Mesenchymal stem cell (in vitro differentiated cells and primary cell): ENCODE measurements around the gene HK3.
A peak's percentile ranks its signal among the peaks of the same experiment; 100 is the strongest.

ENCODE experiments used
- DNase-seq: peaks from one replicate; pipeline ENCODE4 v3.0.0-alpha.2; 2013
- H2AFZ ChIP-seq: one replicate; pipeline ENCODE4 v1.6.1; 2013; ENCODE audit warnings: low read depth, mild to moderate bottlenecking, control low read depth, inconsistent platforms, low read length, moderate library complexity
- H2AK5ac ChIP-seq: 2 replicates; pipeline ENCODE4 v1.6.1; 2013; ENCODE audit warnings: low read length, moderate library complexity, mild to moderate bottlenecking, inconsistent platforms; ENCODE audit not compliant: severe bottlenecking
- H2BK120ac ChIP-seq: one replicate; pipeline ENCODE4 v1.6.1; 2013; ENCODE audit warnings: low read depth, mild to moderate bottlenecking, inconsistent platforms, low read length, moderate library complexity
- H2BK12ac ChIP-seq, 2 experiments: one replicate each; pipeline ENCODE4 v1.6.1; 2013; ENCODE audit warnings: inconsistent platforms in 2 of 2, low read length in 2 of 2, mild to moderate bottlenecking in 2 of 2, moderate library complexity in 2 of 2, control low read depth in 1 of 2
- H2BK15ac ChIP-seq: one replicate; pipeline ENCODE4 v1.6.1; 2013; ENCODE audit warnings: mild to moderate bottlenecking, low read depth, inconsistent platforms; ENCODE audit not compliant: poor library complexity, severe bottlenecking
- H2BK5ac ChIP-seq: 2 replicates; pipeline ENCODE4 v1.6.1; 2013; ENCODE audit warnings: low read depth, mild to moderate bottlenecking, low read length, control low read depth, inconsistent platforms; ENCODE audit not compliant: poor library complexity, severe bottlenecking
- H3K14ac ChIP-seq, 2 experiments: one replicate each; pipeline ENCODE4 v1.6.1; 2013; ENCODE audit warnings: inconsistent platforms in 2 of 2, low read length in 2 of 2, control low read depth in 1 of 2, mild to moderate bottlenecking in 1 of 2, moderate library complexity in 1 of 2
- H3K18ac ChIP-seq, 2 experiments: one replicate each; pipeline ENCODE4 v1.6.1; 2013; ENCODE audit warnings: inconsistent platforms in 2 of 2, low read length in 2 of 2, control low read depth in 1 of 2, low read depth in 1 of 2, mild to moderate bottlenecking in 1 of 2
- H3K23ac ChIP-seq, 2 experiments: one replicate each; pipeline ENCODE4 v1.6.1; 2013; ENCODE audit warnings: inconsistent platforms in 2 of 2, low read length in 2 of 2, mild to moderate bottlenecking in 2 of 2, moderate library complexity in 2 of 2, control low read depth in 1 of 2
- H3K27ac ChIP-seq: 2 replicates; pipeline ENCODE4 v1.5.1; 2013; ENCODE audit warnings: mild to moderate bottlenecking, moderate library complexity, low read length, control low read depth, inconsistent platforms; ENCODE audit not compliant: poor library complexity, severe bottlenecking
- H3K27me3 ChIP-seq, 2 experiments: 2 replicates each; pipeline versions ENCODE4 v1.6.1 to v1.7.0; 2013; ENCODE audit warnings: low read length in 2 of 2, mild to moderate bottlenecking in 2 of 2, moderate library complexity in 2 of 2, control low read depth in 1 of 2, inconsistent platforms in 1 of 2; ENCODE audit not compliant: control insufficient read depth in 1 of 2, insufficient read depth in 1 of 2
- H3K36me3 ChIP-seq, 2 experiments: 2 replicates each; pipeline versions ENCODE4 v1.6.1 to v1.7.0; 2013; ENCODE audit warnings: low read length in 2 of 2, control low read depth in 1 of 2, inconsistent platforms in 1 of 2, low read depth in 1 of 2, mild to moderate bottlenecking in 1 of 2; ENCODE audit not compliant: insufficient read depth in 2 of 2, control insufficient read depth in 1 of 2
- H3K4ac ChIP-seq, 2 experiments: one replicate each; pipeline ENCODE4 v1.6.1; 2013; ENCODE audit warnings: inconsistent platforms in 2 of 2, low read length in 2 of 2, mild to moderate bottlenecking in 2 of 2, moderate library complexity in 2 of 2, control low read depth in 1 of 2, low read depth in 1 of 2
- H3K4me1 ChIP-seq: 2 replicates; pipeline ENCODE4 v1.6.1; 2013; ENCODE audit warnings: low read depth, low read length, control low read depth; ENCODE audit not compliant: control insufficient read depth, insufficient read depth
- H3K4me2 ChIP-seq: 2 replicates; pipeline ENCODE4 v1.6.1; 2013; ENCODE audit warnings: low read length, mild to moderate bottlenecking, inconsistent platforms; ENCODE audit not compliant: poor library complexity, severe bottlenecking
- H3K4me3 ChIP-seq, 2 experiments: 2 replicates each; pipeline versions ENCODE4 v1.5.1 to v1.7.0; 2013; ENCODE audit warnings: low read length in 2 of 2, mild to moderate bottlenecking in 2 of 2, control low read depth in 1 of 2, low read depth in 1 of 2; ENCODE audit not compliant: insufficient read depth in 1 of 2
- H3K79me1 ChIP-seq: replicated peaks from 2 replicates; pipeline ENCODE4 v1.6.1; 2013; ENCODE audit warnings: mild to moderate bottlenecking, control low read depth, low read length, inconsistent platforms; ENCODE audit not compliant: poor library complexity, severe bottlenecking
- H3K9ac ChIP-seq: 2 replicates; pipeline ENCODE4 v1.7.0; 2013; ENCODE audit warnings: mild to moderate bottlenecking, low read length, moderate library complexity
- H3K9me3 ChIP-seq: 2 replicates; pipeline ENCODE4 v1.7.0; 2013; ENCODE audit warnings: mild to moderate bottlenecking, low read length; ENCODE audit not compliant: control insufficient read depth
- H4K8ac ChIP-seq: one replicate; pipeline ENCODE4 v1.6.1; 2013; ENCODE audit warnings: inconsistent platforms, mild to moderate bottlenecking, low read length, moderate library complexity
- H4K91ac ChIP-seq: one replicate; pipeline ENCODE4 v1.6.1; 2013; ENCODE audit warnings: mild to moderate bottlenecking, low read length, inconsistent platforms
- WGBS: methylation state at CpG from one replicate; pipeline ENCODE4 v1.1.7; 2013; ENCODE audit warnings: mixed read lengths; 5-methylcytosine and 5-hydroxymethylcytosine counted together

The HK3 gene

DNA sequence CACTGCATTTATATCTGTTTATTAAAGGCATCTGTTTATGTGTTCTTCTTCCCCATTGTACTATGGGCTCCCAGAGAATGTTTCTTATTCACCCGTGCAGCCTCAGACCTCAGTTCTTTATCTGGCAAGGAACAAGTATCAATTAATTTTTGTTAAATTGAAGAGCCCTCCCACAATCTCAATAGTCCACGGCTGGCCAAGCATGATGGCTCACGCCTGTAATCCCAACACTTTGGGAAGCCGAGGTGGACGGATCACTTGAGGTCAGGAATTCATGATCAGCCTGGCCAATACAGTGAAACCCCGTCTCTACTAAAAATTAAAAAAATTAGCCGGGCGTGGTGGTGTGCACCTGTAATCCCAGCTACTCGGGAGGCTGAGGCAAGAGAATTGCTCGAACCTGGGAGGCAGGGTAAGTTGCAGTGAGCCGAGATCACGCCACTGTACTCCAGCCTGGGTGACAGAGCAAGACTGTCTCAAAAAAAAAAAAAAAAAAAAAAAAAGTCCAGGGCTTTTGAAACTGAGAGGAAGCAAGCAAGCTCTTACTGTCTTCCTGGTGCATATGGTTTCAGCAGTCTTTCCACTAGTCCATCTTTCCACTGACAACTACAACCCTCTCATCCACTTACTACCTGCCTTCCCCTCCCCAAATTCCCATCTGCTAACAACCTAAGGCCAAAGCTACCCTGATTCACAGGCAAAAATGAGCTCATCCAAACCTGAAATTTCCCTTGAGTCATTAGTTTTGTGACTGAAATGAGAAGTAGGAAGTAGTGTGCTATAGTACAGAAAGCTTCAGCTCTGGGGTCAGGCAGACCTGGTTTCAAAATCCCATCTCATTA lies 2.3 kb upstream of the HK3 start:
- peaks cover 0 to 1% of the 10 kb centered on the region in 2 experiments for H3K27me3 ChIP-seq
- H3K18ac ChIP-seq = no peak overlapping the region
- H3K23ac ChIP-seq = no peak overlapping the region
- no peak overlapping the region for H3K4me3 ChIP-seq
- no peak overlapping the region for H2BK5ac ChIP-seq
- H3K4me1 ChIP-seq = peaks cover 21% of the 10 kb centered on the region
- no peak for DNase-seq
- H3K27ac ChIP-seq = peak overlapping the region; percentile 96
- H2BK120ac ChIP-seq = no peak overlapping the region
- H2AK5ac ChIP-seq = peak overlapping the region; percentile 33
- H3K79me1 ChIP-seq = no peaks in the 10 kb centered on the region
- no peak overlapping the region for H2BK15ac ChIP-seq
- WGBS = 97% methylated on average over 12 of the region's 12 CpGs
- H2AFZ ChIP-seq = no peak overlapping the region
- no peak overlapping the region for H3K4ac ChIP-seq
- no peak overlapping the region for H3K4me2 ChIP-seq
- H3K14ac ChIP-seq = no peak overlapping the region
- no peak overlapping the region for H3K9ac ChIP-seq
- H2BK12ac ChIP-seq = no peak overlapping the region
- no peak overlapping the region for H4K91ac ChIP-seq
- H4K8ac ChIP-seq = no peak overlapping the region
- peaks cover 13 to 54% of the 10 kb centered on the region in 2 experiments for H3K36me3 ChIP-seq
- H3K9me3 ChIP-seq = no peaks in the 10 kb centered on the region

- no peak overlapping the region for H2BK120ac ChIP-seq
- no peak overlapping the region for H3K9ac ChIP-seq
- no peak for DNase-seq
- H2AK5ac ChIP-seq = peak overlapping the region; percentile 85
- no peak overlapping the region for H4K91ac ChIP-seq
- H3K4ac ChIP-seq = no peak overlapping the region
- H2AFZ ChIP-seq = no peak overlapping the region
- H3K4me3 ChIP-seq = no peak overlapping the region
- 96% methylated on average over 4 of the region's 7 CpGs for WGBS
- no peak overlapping the region for H4K8ac ChIP-seq
- no peaks in the 10 kb centered on the region for H3K79me1 ChIP-seq
- no peak overlapping the region for H3K18ac ChIP-seq
- no peak overlapping the region for H2BK5ac ChIP-seq
- no peak overlapping the region for H3K14ac ChIP-seq
- peak overlapping the region; percentile 96 for H3K27ac ChIP-seq
- H3K23ac ChIP-seq = no peak overlapping the region
- H3K36me3 ChIP-seq = peaks cover 13 to 48% of the 10 kb centered on the region in 2 experiments
- H3K27me3 ChIP-seq = peaks cover 0 to 5% of the 10 kb centered on the region in 2 experiments
- no peak overlapping the region for H2BK12ac ChIP-seq
- peaks cover 19% of the 10 kb centered on the region for H3K4me1 ChIP-seq
- no peak overlapping the region for H3K4me2 ChIP-seq
- no peak overlapping the region for H2BK15ac ChIP-seq
- no peaks in the 10 kb centered on the region for H3K9me3 ChIP-seq
Observed at GRCh38 chr5:176900780-176901204, 1.6 kb upstream of the HK3 start.

DNA sequence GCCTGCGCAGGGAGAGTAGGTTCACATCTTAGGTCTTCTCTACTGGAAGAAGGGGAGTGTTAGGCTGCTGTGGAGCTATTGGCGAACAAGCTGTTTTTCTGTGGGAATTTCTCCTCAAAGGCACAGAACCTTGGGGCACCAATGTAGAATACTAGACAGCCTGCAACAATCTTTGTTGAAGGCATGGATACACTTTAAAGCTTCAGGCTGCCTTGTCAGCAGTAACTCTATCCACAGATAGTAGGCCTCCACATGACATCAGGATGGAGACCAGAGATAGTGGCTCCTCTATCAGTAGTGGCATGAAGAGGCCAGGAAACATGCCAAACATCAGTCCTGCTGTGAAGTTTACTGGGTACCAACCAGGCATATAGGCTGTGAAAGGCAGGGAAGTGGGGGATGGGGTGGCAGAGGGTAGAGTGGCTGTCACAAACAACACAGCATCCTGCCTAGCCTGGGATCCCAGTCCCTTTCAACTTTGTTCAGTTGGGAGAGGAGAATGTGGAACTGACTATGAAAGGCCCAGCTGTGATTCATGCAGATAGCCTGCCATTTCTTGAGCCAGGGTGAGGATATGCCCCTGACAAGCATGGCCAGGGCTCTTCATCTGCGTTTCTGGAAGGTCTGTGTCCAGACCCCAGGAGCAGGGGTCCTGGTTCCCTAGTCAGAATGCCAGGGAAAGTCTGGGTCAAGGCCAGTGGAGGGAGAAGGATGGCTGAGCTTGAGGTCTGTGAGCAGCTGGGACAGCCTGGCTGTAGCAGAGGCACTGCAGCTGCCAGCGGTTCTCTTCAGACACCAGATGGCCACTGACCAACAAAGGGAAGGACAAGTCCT lies 1.0 kb upstream of the HK3 start:
- no peak overlapping the region for H3K27ac ChIP-seq
- H3K23ac ChIP-seq = no peak overlapping the region
- WGBS = 98% methylated on average over 4 of the region's 4 CpGs
- H3K18ac ChIP-seq = no peak overlapping the region
- no peak overlapping the region for H2BK15ac ChIP-seq
- H4K8ac ChIP-seq = no peak overlapping the region
- no peak overlapping the region for H3K4me3 ChIP-seq
- H2AFZ ChIP-seq = no peak overlapping the region
- H3K4ac ChIP-seq = no peak overlapping the region
- H4K91ac ChIP-seq = no peak overlapping the region
- H3K79me1 ChIP-seq = no peaks in the 10 kb centered on the region
- peaks cover 0 to 5% of the 10 kb centered on the region in 2 experiments for H3K27me3 ChIP-seq
- peak overlapping the region; percentile 85 for H2AK5ac ChIP-seq
- H2BK120ac ChIP-seq = no peak overlapping the region
- no peak for DNase-seq
- no peak overlapping the region for H3K9ac ChIP-seq
- no peaks in the 10 kb centered on the region for H3K9me3 ChIP-seq
- no peak overlapping the region for H2BK5ac ChIP-seq
- H3K14ac ChIP-seq = no peak overlapping the region
- H3K4me1 ChIP-seq = peaks cover 19% of the 10 kb centered on the region
- H2BK12ac ChIP-seq = no peak overlapping the region
- H3K36me3 ChIP-seq = peaks cover 13 to 41% of the 10 kb centered on the region in 2 experiments
- no peak overlapping the region for H3K4me2 ChIP-seq

DNA sequence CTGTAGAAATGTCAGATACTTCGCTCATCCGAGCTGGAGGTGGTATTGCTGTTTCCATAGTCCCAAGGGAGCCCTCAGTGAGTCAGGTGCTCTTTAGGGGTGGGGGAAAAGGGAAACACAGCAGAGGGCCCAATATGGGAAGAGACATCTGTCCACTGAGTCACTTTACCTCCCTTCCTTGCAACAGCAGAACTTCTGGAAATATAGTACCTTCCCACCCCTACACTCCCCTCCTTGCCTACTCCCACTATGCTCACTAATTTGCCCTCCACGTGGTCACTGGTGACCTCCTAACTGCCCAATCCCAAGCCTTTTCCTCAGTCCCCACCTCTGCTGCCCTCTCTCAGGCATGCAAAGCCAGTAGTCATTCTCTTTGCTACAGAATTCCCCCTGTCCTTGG lies 1.9 kb downstream of the HK3 start:
- H2AFZ ChIP-seq = no peak overlapping the region
- no peak overlapping the region for H2BK5ac ChIP-seq
- H3K27me3 ChIP-seq = peaks cover 0 to 27% of the 10 kb centered on the region in 2 experiments
- H4K91ac ChIP-seq = no peak overlapping the region
- H3K18ac ChIP-seq = no peak overlapping the region
- no peak overlapping the region for H3K4me2 ChIP-seq
- H3K4me3 ChIP-seq = no peak overlapping the region
- H3K9ac ChIP-seq = no peak overlapping the region
- no peaks in the 10 kb centered on the region for H3K79me1 ChIP-seq
- H3K36me3 ChIP-seq = peaks cover 12 to 13% of the 10 kb centered on the region in 2 experiments
- no peak for DNase-seq
- H3K4ac ChIP-seq = no peak overlapping the region
- no peak overlapping the region for H2AK5ac ChIP-seq
- H3K14ac ChIP-seq = no peak overlapping the region
- 57% methylated on average over 3 of the region's 3 CpGs for WGBS
- no peak overlapping the region for H3K23ac ChIP-seq
- no peak overlapping the region for H2BK120ac ChIP-seq
- no peaks in the 10 kb centered on the region for H3K9me3 ChIP-seq
- H3K4me1 ChIP-seq = peaks cover 14% of the 10 kb centered on the region
- no peak overlapping the region for H3K27ac ChIP-seq
- no peak overlapping the region for H2BK15ac ChIP-seq
- no peak overlapping the region for H4K8ac ChIP-seq
- H2BK12ac ChIP-seq = no peak overlapping the region
